HEK293 (cell line): ENCODE data around the gene KLK15.

Experiments used
- CTCF ChIP-seq: fragments of 450-650 bp; formaldehyde crosslinking; IDR thresholded peaks from 2 replicates; pipeline ENCODE4 v1.5.1; 2016; ENCODE audit warnings: missing biosample characterization, missing genetic modification characterization
- KLF1 ChIP-seq: fragments of 450-650 bp; formaldehyde crosslinking; IDR thresholded peaks from 2 replicates; pipeline ENCODE4 v1.5.1; 2016; ENCODE audit warnings: missing biosample characterization, missing genetic modification characterization
- SETDB1 ChIP-seq: IDR thresholded peaks from one replicate; pipeline ENCODE4 v1.6.1; 2017; ENCODE audit warnings: mild to moderate bottlenecking, low read length, moderate library complexity, mixed read lengths; ENCODE audit not compliant: insufficient read length
- SP2 ChIP-seq: fragments of 450-650 bp; formaldehyde crosslinking; IDR thresholded peaks from 2 replicates; pipeline ENCODE4 v1.5.1; 2016; ENCODE audit warnings: missing biosample characterization, missing genetic modification characterization
- WT1 ChIP-seq: fragments of 450-650 bp; formaldehyde crosslinking; IDR thresholded peaks from 2 replicates; pipeline ENCODE4 v1.5.1; 2016; ENCODE audit warnings: missing biosample characterization, missing genetic modification characterization
- YY1 ChIP-seq: fragments of 450-650 bp; formaldehyde crosslinking; IDR thresholded peaks from 2 replicates; pipeline ENCODE4 v1.5.1; 2018; ENCODE audit warnings: missing biosample characterization, missing genetic modification characterization
- ZFP37 ChIP-seq: fragments of 450-650 bp; formaldehyde crosslinking; IDR thresholded peaks from 2 replicates; pipeline ENCODE4 v1.5.1; 2016; ENCODE audit warnings: missing biosample characterization, missing genetic modification characterization
- ZNF175 ChIP-seq: fragments of 450-650 bp; formaldehyde crosslinking; IDR thresholded peaks from 2 replicates; pipeline ENCODE4 v1.5.1; 2016; ENCODE audit warnings: missing biosample characterization, missing genetic modification characterization
- ZNF19 ChIP-seq: fragments of 450-650 bp; formaldehyde crosslinking; IDR thresholded peaks from 2 replicates; pipeline ENCODE4; 2016; ENCODE audit warnings: missing biosample characterization, missing genetic modification characterization, low read depth
- ZNF341 ChIP-seq: fragments of 450-650 bp; formaldehyde crosslinking; IDR thresholded peaks from 2 replicates; pipeline ENCODE4; 2016; ENCODE audit warnings: low read depth, missing biosample characterization, missing genetic modification characterization
- ZNF510 ChIP-seq: fragments of 450-650 bp; formaldehyde crosslinking; IDR thresholded peaks from 2 replicates; pipeline ENCODE4 v1.5.1; 2018; ENCODE audit warnings: mild to moderate bottlenecking, missing genetic modification characterization, missing biosample characterization; ENCODE audit not compliant: insufficient replicate concordance
- ZSCAN18 ChIP-seq: fragments of 450-650 bp; formaldehyde crosslinking; IDR thresholded peaks from 2 replicates; pipeline ENCODE4 v1.5.1; 2016; ENCODE audit warnings: missing biosample characterization, missing genetic modification characterization

GRCh38 chr19:50784710-50785109 lies 48.7 kb downstream of the KLK15 start:
- TF ChIP-seq WT1 (no peak), ZNF175 (tag by site-specific recombination) (no peak), CTCF (tag by site-specific recombination) (no peak), ZNF510 (no peak), SETDB1 (no peak), YY1 (tag by site-specific recombination) (no peak), ZNF19 (no peak), ZSCAN18 (tag by site-specific recombination) (no peak), ZFP37 (tag by site-specific recombination) (no peak), KLF1 (tag by site-specific recombination) (no peak), SP2 (tag by site-specific recombination) (no peak), ZNF341 (tag by site-specific recombination) (no peak)
